ENCODE data around the gene S100A10. TPM values are rescaled to one million over a fixed set of nuclear protein-coding genes. Genes with fewer than 3 reads are reported as not detected.

S100A10 gene
- total RNA-seq, 1 experiment from 2014 or later: 160 TPM

GRCh38 chr1:152002960-152003359 lies 9.3 kb upstream of the S100A10 start:
- Histone ChIP-seq H2BK120ac (ENCODE audit: low read depth, low read length, poor library complexity, severe bottlenecking) (no peak overlapping the region), H4K5ac (ENCODE audit: insufficient read length, low read depth, low read length) (no peak overlapping the region), H4K8ac (replicated peaks; ENCODE audit: insufficient read length, low read depth, low read length) (no peak overlapping the region), H3T11ph (ENCODE audit: low read length) (no peak overlapping the region), H3K23me2 (ENCODE audit: insufficient read length, low read depth, low read length, poor library complexity, severe bottlenecking) (no peaks in the 10 kb centered on the region), H3K56ac (ENCODE audit: insufficient read length, low read depth, low read length) (no peak overlapping the region), H2AK5ac (ENCODE audit: insufficient read length, low read length) (no peak overlapping the region), H2BK15ac (ENCODE audit: low read depth, low read length) (no peak overlapping the region), H2BK12ac (ENCODE audit: insufficient read length, low read depth, low read length) (no peak overlapping the region), H3K18ac (ENCODE audit: insufficient read length, low read depth, low read length) (no peak overlapping the region), H3K27ac (ENCODE audit: insufficient read length, low read depth, low read length) (no peak overlapping the region), H3K27me3 (ENCODE audit: insufficient read depth, low read length) (no peaks in the 10 kb centered on the region), H3K14ac (ENCODE audit: insufficient read depth, low read length) (no peak overlapping the region), H3K4me2 (ENCODE audit: insufficient read depth, insufficient read length, low read length) (no peak overlapping the region), H3K23ac (ENCODE audit: insufficient read length, low read depth, low read length) (no peak overlapping the region), H4K20me1 (ENCODE audit: control insufficient read depth, insufficient read depth, insufficient read length) (no peaks in the 10 kb centered on the region), H3K9me3 (ENCODE audit: control insufficient read depth, low read depth, low read length) (no peaks in the 10 kb centered on the region), H3K4me1 (ENCODE audit: insufficient read depth, low read length) (no peaks in the 10 kb centered on the region; the same call in 1 of the 2 replicates), H3K4ac (ENCODE audit: low read depth, low read length) (no peak overlapping the region), H3K79me1 (ENCODE audit: insufficient read depth, low read depth, low read length, poor library complexity, severe bottlenecking) (no peaks in the 10 kb centered on the region), H3K9ac (ENCODE audit: extremely low read depth, insufficient read length, low read length) (no peak overlapping the region), H3K79me2 (ENCODE audit: insufficient read depth, low read length) (no peaks in the 10 kb centered on the region), H4K91ac (ENCODE audit: insufficient read length, low read depth, low read length) (no peak overlapping the region), H2BK5ac (ENCODE audit: insufficient read length, low read length) (no peak overlapping the region), H2BK20ac (ENCODE audit: low read depth, low read length, poor library complexity, severe bottlenecking) (no peak overlapping the region), H2AFZ (ENCODE audit: low read length) (no peak overlapping the region)
- DNase-seq: no peak
- Mint-ChIP-seq H3K36me3 (ENCODE audit: insufficient read depth in 1 of 3, low read depth in 3 of 3) (no peaks in the 10 kb centered on the region), H3K4me3 (no peak overlapping the region), H3K9me3 (no peaks in the 10 kb centered on the region), H3K27ac (no peak overlapping the region), H3K27me3 (ENCODE audit: low read depth) (peaks cover 7% of the 10 kb centered on the region), H3K4me1 (peaks cover 5 to 12% of the 10 kb centered on the region in 2 experiments; a peak in 3 of 4 replicates)
- WGBS (ENCODE audit: extremely low coverage, insufficient read length, low lambda C conversion rate): no CpG with 5 or more reads among the region's 3 CpGs
- TF ChIP-seq CTCF (conservative IDR thresholded peaks at IDR 0.05): no peak

All from H9 (cell line).